GM23248 (cell line): ENCODE measurements around the gene FOXO1. TPM values are rescaled to one million over a fixed set of nuclear protein-coding genes. Genes with fewer than 3 reads are reported as not detected.

Source experiments
- DNase-seq: peaks from one replicate; pipeline ENCODE4 v3.0.0-alpha.2; 2015
- H2AFZ ChIP-seq: fragments of 200-600 bp; sonication (generic); 2 replicates; pipeline ENCODE4 v1.6.1; 2016; ENCODE audit warnings: antibody characterized with exemption
- H3F3A ChIP-seq: fragments of 200-600 bp; sonication (generic); 2 replicates; pipeline ENCODE4 v1.6.1; 2016; ENCODE audit warnings: mild to moderate bottlenecking, antibody characterized with exemption, mixed run types; ENCODE audit not compliant: insufficient read depth
- H3K27ac ChIP-seq: fragments of 200-600 bp; sonication (generic); 2 replicates; pipeline ENCODE4 v1.5.1; 2016; ENCODE audit warnings: mild to moderate bottlenecking
- H3K27me3 ChIP-seq: fragments of 200-600 bp; sonication (generic); replicated peaks from 2 replicates; pipeline ENCODE4 v1.6.1; 2016; ENCODE audit warnings: mild to moderate bottlenecking; ENCODE audit not compliant: insufficient read depth
- H3K36me3 ChIP-seq: fragments of 200-600 bp; sonication (generic); 2 replicates; pipeline ENCODE4 v1.6.1; 2016; ENCODE audit warnings: low read depth, mild to moderate bottlenecking
- H3K4me1 ChIP-seq: fragments of 200-600 bp; sonication (generic); 2 replicates; pipeline ENCODE4 v1.6.1; 2016; ENCODE audit warnings: mild to moderate bottlenecking; ENCODE audit not compliant: insufficient read depth
- H3K4me2 ChIP-seq: fragments of 200-600 bp; sonication (generic); one replicate; pipeline ENCODE4 v1.6.1; 2016; ENCODE audit warnings: mild to moderate bottlenecking; ENCODE audit not compliant: unreplicated experiment
- H3K4me3 ChIP-seq: fragments of 200-600 bp; sonication (generic); 2 replicates; pipeline ENCODE4 v1.5.1; 2016; ENCODE audit warnings: mild to moderate bottlenecking
- H3K79me2 ChIP-seq: fragments of 200-600 bp; sonication (generic); 2 replicates; pipeline ENCODE4 v1.6.1; 2016; ENCODE audit warnings: mild to moderate bottlenecking; ENCODE audit not compliant: insufficient read depth
- H3K9ac ChIP-seq: fragments of 200-600 bp; sonication (generic); 2 replicates; pipeline ENCODE4 v1.6.1; 2016; ENCODE audit warnings: mild to moderate bottlenecking
- H3K9me2 ChIP-seq: fragments of 200-600 bp; sonication (generic); 2 replicates; pipeline ENCODE4 v1.6.1; 2016; ENCODE audit warnings: mixed run types, mild to moderate bottlenecking, moderate library complexity; ENCODE audit not compliant: insufficient read depth
- H3K9me3 ChIP-seq: fragments of 200-600 bp; sonication (generic); one replicate; pipeline ENCODE4 v1.6.1; 2017; ENCODE audit warnings: low read depth
- H4K20me1 ChIP-seq: fragments of 200-600 bp; sonication (generic); 2 replicates; pipeline ENCODE4 v1.6.0; 2016; ENCODE audit not compliant: insufficient read depth
- EZH2 ChIP-seq: fragments of 200-600 bp; sonication (generic); IDR thresholded peaks from 2 replicates; pipeline ENCODE4 v1.6.1; 2018; ENCODE audit warnings: antibody characterized with exemption, mild to moderate bottlenecking; ENCODE audit not compliant: insufficient read depth, poor library complexity, severe bottlenecking
- EZH2phosphoT487 ChIP-seq: fragments of 200-600 bp; sonication (generic); IDR thresholded peaks from 2 replicates; pipeline ENCODE4 v1.6.1; 2018; ENCODE audit warnings: antibody characterized with exemption, moderate library complexity, mild to moderate bottlenecking, low read depth; ENCODE audit not compliant: insufficient read depth
- WGBS, 2 experiments: methylation state at CpG; one replicate each; pipeline ENCODE4 v1.1.6; 2015 to 2017; ENCODE audit warnings: low lambda C conversion rate in 2 of 2, low coverage in 1 of 2; ENCODE audit errors: missing lambda C conversion rate in 2 of 2; 5-methylcytosine and 5-hydroxymethylcytosine counted together
- in situ Hi-C: fragments of 300-500 bp; cut with MboI; formaldehyde crosslinking; loops from 2 replicates; pipeline ENCODE4 v1.15.0; 2020
- polyA plus RNA-seq: library from polyadenylated mRNA; unstranded; fragments of >200 nt; fragmentation: Nextera tagmentation; extraction: Ambion mirVana; gene quantifications from 2 replicates; pipeline ENCODE4 v1.2.1, GENCODE V29; 2016
- total RNA-seq: library from RNA; depleted of rRNA; stranded (reverse); fragments of >200 nt; shearing (Covaris generic); gene quantifications from 2 replicates; pipeline ENCODE4 v1.2.3, GENCODE V29; 2014

FOXO1 gene
- total and polyA plus RNA-seq, 2 experiments from 2014 or later, result 0.59 to 1.1 TPM

DNA sequence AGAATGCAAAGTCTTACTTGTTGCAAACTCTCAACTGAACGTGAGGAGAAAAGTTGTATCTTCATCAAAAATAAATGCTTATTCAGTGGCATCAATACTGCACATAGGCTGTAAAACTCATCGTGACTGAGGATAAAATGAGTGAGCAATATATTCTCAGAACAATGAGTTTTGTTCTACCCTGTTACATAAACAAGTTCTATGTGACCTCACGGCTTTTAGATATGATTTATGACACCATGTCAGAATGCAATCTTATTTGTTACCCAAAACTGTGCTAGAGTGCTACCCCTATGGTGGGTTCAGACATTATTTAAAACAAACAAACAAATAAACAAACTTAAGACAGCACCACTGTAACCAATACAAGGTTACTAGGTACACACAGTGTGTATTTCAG, 55.4 kb downstream of the FOXO1 start:
- H3K9me2 ChIP-seq, result no peaks in the 10 kb centered on the region
- DNase-seq, result no peak
- 74 to 75% methylated on average over 3 of the region's 3 CpGs for WGBS, 2 experiments
- no peaks in the 10 kb centered on the region for H4K20me1 ChIP-seq
- H3K4me1 ChIP-seq, result no peaks in the 10 kb centered on the region
- H3K27me3 ChIP-seq, result no peaks in the 10 kb centered on the region
- H3K27ac ChIP-seq, result no peak overlapping the region
- TF ChIP-seq EZH2, result no peak
- TF ChIP-seq EZH2phosphoT487, result no peak
- H3K36me3 ChIP-seq, result no peaks in the 10 kb centered on the region
- no peak overlapping the region for H3K9ac ChIP-seq
- H2AFZ ChIP-seq, result no peak overlapping the region
- in situ Hi-C loops, result no loop called here
- no peaks in the 10 kb centered on the region for H3K9me3 ChIP-seq
- H3K4me2 ChIP-seq, result no peak overlapping the region
- H3K4me3 ChIP-seq, result no peak overlapping the region
- H3K79me2 ChIP-seq, result no peaks in the 10 kb centered on the region
- no peaks in the 10 kb centered on the region for H3F3A ChIP-seq

DNA sequence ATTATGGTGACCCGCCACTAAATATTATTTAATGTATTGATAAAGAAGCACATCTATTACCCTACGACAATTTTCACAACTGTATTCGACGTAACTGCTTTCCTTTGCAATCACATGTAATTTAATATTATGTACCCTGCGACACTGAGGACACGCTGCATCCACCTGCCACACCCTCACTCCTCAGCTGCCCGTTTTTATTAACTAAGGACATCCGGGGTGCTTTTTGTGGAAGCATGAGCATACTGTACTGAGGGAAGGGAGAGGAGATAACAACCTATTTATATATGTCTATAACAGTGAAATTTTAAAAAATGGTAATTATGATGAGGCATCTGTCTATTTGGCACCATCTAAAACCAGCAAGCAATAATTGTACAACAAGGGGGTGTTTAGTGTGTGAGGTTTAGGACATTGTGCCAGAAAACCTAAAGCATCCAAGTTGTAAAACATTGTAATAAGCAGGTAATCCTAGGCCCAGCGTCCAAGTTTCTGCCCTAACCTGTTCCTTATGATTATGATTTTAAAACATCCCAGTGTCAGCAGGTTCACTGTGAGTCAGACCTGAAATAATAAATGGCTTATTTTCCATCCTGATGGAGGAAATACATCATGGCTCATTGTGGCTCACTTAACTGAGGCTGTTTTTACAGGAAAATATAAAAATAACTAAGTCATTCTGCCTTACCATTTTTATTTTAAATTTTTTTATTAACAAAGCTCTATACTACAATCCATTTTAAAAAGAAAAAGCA, 56.3 kb downstream of the FOXO1 start:
- no peaks in the 10 kb centered on the region for H3K36me3 ChIP-seq
- H3K4me1 ChIP-seq, result no peaks in the 10 kb centered on the region
- no peaks in the 10 kb centered on the region for H3K9me3 ChIP-seq
- no peak overlapping the region for H3K4me2 ChIP-seq
- no peaks in the 10 kb centered on the region for H3F3A ChIP-seq
- no peak overlapping the region for H3K9ac ChIP-seq
- no peak overlapping the region for H3K4me3 ChIP-seq
- H3K27me3 ChIP-seq, result no peaks in the 10 kb centered on the region
- no peaks in the 10 kb centered on the region for H3K9me2 ChIP-seq
- TF ChIP-seq EZH2phosphoT487 (no peak), EZH2 (no peak)
- no peak overlapping the region for H2AFZ ChIP-seq
- in situ Hi-C loops, result no loop called here
- no peaks in the 10 kb centered on the region for H3K79me2 ChIP-seq
- no peak overlapping the region for H3K27ac ChIP-seq
- no peaks in the 10 kb centered on the region for H4K20me1 ChIP-seq
- DNase-seq, result no peak
- 75 to 77% methylated on average over 9 of the region's 9 CpGs for WGBS, 2 experiments

GRCh38 chr13:40608308-40608707, 58.1 kb downstream of the FOXO1 start:
- no peak overlapping the region for H3K9ac ChIP-seq
- H3F3A ChIP-seq, result no peaks in the 10 kb centered on the region
- in situ Hi-C loops, result no loop called here
- WGBS, 2 experiments, result 84% methylated on average over 1 of the region's 1 CpG
- H3K4me2 ChIP-seq, result no peak overlapping the region
- H3K27me3 ChIP-seq, result no peaks in the 10 kb centered on the region
- H4K20me1 ChIP-seq, result no peaks in the 10 kb centered on the region
- no peak overlapping the region for H3K4me3 ChIP-seq
- no peak overlapping the region for H3K27ac ChIP-seq
- TF ChIP-seq EZH2 (no peak), EZH2phosphoT487 (no peak)
- H3K9me3 ChIP-seq, result no peaks in the 10 kb centered on the region
- no peaks in the 10 kb centered on the region for H3K79me2 ChIP-seq
- DNase-seq, result no peak
- no peaks in the 10 kb centered on the region for H3K36me3 ChIP-seq
- no peaks in the 10 kb centered on the region for H3K4me1 ChIP-seq
- H3K9me2 ChIP-seq, result no peaks in the 10 kb centered on the region
- no peak overlapping the region for H2AFZ ChIP-seq

DNA sequence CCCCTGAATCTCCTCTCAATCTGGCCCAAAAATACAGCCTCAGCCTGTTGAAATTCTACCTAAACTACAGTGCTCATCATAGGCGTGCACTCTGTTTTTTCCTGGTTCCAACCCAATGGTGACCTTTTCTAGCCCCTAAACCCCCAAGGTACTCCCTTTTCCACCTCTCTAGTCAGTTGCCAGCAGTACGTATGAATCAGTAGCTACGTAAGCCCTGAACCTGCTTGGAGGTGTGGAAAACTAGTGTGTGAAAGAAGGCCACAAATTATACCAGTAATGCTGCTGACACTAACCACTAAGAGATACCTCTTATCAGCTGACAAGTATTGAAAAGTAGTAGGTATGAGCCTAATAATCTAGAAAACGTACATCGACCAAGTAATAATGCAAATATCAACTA, 60.9 kb downstream of the FOXO1 start:
- Histone ChIP-seq H3K4me2 (no peak overlapping the region), H3K4me3 (no peak overlapping the region), H2AFZ (no peak overlapping the region), H3K36me3 (no peaks in the 10 kb centered on the region), H3K9ac (no peak overlapping the region), H3K27me3 (no peaks in the 10 kb centered on the region), H3K4me1 (no peaks in the 10 kb centered on the region), H3K9me3 (no peaks in the 10 kb centered on the region), H3K27ac (no peak overlapping the region), H3K79me2 (no peaks in the 10 kb centered on the region), H3K9me2 (no peaks in the 10 kb centered on the region), H3F3A (no peaks in the 10 kb centered on the region), H4K20me1 (no peaks in the 10 kb centered on the region)
- WGBS, 2 experiments, result 88 to 91% methylated on average over 5 of the region's 5 CpGs
- in situ Hi-C loops, result no loop called here
- no peak for DNase-seq
- no peak for TF ChIP-seq EZH2phosphoT487
- no peak for TF ChIP-seq EZH2

- Histone ChIP-seq H3K36me3 (no peaks in the 10 kb centered on the region), H3F3A (no peaks in the 10 kb centered on the region), H3K9ac (no peak overlapping the region), H3K9me3 (no peaks in the 10 kb centered on the region), H3K27ac (no peak overlapping the region), H3K9me2 (no peaks in the 10 kb centered on the region), H3K4me1 (no peaks in the 10 kb centered on the region), H3K4me2 (no peak overlapping the region), H4K20me1 (no peaks in the 10 kb centered on the region), H3K79me2 (no peaks in the 10 kb centered on the region), H2AFZ (no peak overlapping the region), H3K27me3 (no peaks in the 10 kb centered on the region), H3K4me3 (no peak overlapping the region)
- TF ChIP-seq EZH2phosphoT487, result no peak
- TF ChIP-seq EZH2, result no peak
- in situ Hi-C loops, result no loop called here
- DNase-seq, result no peak
These were observed 62.3 kb downstream of the FOXO1 start for GRCh38 chr13:40604135-40604534.
